Measurements from ENCODE around the gene TSSK2.
"Not testable (repeated sequence)": the region's sequence is repeated elsewhere in the genome, so short reads cannot be mapped to it uniquely, and the experiment has no call there.

The TSSK2 gene

GRCh38 chr22:19130959-19131684, at the start of gene TSSK2:
Gene TSSK2 (plus strand): TSS chr22:19131308. CDS start chr22:19131400, 92 bp downstream.
- DNase-seq, result no peak

GRCh38 chr22:19081351-19081750, 49.8 kb upstream of the TSSK2 start:
- no peak for DNase-seq

GRCh38 chr22:19082101-19082500, 49.0 kb upstream of the TSSK2 start:
- DNase-seq, result no peak

DNA sequence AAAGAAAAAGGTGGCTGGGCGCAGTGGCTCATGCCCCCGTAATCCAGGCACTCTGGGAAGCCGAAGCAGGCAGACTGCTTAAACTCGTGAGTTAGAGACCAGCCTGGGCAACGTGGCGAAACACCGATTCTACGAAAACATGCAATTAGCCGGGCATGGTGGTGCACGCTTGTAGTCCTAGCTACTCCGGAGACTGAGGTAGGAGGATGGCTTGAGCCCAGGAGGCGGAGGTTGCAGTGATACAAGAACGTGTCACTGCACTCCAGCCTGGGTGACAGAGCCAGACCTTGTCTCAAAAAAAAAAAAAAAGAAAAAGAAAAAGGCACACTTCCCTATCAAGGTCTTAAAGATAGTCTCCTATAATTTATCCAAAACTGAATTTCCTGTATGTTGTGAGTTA, 48.3 kb upstream of the TSSK2 start:
- DNase-seq, result no peak

DNA sequence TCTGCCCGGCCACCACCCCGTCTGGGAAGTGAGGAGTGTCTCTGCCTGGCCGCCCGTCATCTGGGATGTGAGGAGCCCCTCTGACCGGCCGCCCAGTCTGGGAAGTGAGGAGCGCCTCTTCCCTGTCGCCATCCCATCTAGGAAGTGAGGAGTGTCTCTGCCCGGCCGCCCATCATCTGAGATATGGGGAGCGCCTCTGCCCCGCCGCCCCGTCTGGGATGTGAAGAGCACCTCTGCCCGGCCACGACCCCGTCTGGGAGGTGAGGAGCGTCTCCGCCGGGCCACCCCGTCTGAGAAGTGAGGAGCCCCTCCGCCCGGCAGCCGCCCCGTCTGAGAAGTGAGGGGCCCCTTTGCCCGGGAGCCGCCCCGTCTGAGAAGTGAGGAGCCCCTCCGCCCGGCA, 47.0 kb upstream of the TSSK2 start:
- not testable (repeated sequence) for DNase-seq

- not testable (repeated sequence) for DNase-seq
Observed at GRCh38 chr22:19084586-19084985, 46.5 kb upstream of the TSSK2 start.

DNA sequence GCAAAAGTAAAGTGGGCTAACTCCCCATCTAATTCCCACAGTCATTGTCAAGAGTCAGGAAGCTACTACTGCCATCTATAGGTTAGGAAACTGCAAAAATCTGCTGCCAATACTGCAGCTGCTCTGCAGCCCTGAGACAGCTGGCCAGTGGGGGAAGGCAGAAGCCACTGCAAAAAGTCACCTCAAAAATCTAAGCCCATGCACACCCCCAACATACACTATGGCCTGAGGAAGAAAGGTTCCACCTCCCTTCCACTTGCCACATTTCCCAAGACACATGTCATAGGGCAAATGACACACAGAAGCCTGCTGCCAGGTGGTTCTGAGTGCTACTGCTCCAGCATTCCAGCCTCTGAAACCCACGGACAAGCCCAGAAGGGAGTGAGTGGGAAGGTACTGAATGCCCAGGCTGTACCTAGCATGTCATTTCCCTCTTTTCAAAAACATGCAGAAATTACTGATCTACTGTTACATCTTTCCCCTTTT, 45.8 kb upstream of the TSSK2 start:
- DNase-seq, result no peak

- no peak for DNase-seq
Observed at GRCh38 chr22:19086417-19086816, 44.7 kb upstream of the TSSK2 start.

DNA sequence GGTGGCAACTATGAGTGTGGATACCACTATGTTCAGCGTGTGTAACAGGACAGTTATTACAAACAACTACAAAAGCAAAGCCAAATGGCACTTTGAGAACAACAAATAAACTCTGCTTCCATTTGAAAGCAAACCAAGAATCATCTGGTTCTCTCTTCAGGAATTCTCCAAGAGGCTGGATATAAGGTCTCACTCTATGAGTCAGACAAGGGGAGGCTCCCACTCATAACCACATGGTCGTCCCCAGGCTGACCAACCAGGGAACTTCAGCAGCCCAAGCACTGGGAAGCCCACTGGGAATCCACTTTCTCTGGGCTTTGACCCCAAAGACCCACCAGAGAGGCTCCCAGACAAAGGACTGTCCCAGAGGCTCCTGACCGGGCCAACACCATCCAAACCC, 44.2 kb upstream of the TSSK2 start:
- DNase-seq, result no peak

DNA sequence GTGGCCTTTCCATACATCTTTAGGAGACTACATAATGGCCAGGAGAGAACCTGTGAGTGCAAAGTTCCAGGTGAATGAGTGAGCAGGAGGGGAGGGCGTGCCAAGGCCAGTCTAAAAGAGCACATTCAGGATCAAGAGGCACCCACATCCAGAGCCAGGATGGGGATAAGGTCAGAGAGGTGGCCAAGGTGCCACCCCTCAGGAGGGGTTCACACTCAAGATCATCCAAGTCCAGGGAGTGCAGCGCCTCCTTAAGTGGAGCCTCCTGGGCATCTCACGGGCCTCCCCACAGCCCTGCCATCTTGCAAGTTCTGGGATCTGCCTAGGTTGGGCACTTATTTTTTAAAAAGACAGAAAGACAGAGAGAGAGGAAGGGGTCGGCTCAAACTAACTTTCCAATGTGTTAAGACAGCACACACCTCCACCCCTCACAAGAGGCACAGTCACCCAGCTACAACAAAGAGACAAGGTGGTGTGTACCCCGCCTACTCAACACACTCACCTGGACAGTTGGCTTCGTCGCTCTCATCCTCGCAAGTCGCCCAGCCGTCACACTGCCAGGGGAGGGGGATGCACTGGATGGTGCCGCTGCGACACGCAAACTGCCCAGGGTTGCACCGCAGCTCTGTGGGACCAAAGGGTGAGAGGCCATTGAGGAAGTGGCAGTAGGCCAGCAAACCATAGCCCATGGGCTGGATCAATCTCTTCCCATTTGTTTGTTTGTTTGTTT, 42.1 kb upstream of the TSSK2 start:
- DNase-seq, result no peak

DNA sequence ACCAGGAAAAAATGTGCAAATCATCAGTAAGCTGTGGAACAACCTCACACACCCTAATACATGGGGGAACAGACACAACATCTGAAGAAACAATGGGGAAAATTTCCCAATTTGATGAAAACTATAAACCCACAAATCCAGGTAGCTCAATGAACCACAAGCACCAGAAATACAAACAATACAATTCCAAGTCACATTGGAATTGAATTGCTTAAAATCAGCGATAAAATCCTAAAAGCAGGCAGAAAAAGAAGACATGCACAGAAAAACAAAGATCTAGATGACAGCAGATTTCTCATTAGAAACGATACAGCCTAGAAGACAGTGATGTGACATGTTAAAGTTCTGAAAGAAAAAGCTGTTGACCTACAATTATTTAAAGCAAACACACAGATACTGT, 40.9 kb upstream of the TSSK2 start:
- DNase-seq, result no peak

- no peak for DNase-seq
Observed at GRCh38 chr22:19090586-19091127, 40.5 kb upstream of the TSSK2 start.

DNA sequence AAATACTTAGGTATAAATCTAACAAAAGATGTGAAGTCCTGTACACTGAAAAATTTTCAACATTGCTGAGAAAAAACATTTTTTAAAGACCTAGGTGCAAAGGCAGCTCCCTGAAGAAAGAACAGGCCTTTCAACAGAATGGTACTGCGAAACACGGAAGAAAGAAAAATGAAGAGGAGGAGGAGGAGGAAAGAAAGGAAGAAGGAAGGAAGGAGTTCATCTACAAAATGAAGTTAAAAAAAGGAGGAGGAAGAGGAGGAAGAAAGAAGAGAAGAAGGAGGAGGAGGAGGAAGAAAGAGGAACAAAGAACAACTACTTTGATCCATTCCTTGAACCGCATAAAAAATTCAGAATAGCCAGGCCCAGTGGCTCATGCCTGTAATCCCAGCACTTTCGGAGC, 38.4 kb upstream of the TSSK2 start:
- DNase-seq, result no peak

DNA sequence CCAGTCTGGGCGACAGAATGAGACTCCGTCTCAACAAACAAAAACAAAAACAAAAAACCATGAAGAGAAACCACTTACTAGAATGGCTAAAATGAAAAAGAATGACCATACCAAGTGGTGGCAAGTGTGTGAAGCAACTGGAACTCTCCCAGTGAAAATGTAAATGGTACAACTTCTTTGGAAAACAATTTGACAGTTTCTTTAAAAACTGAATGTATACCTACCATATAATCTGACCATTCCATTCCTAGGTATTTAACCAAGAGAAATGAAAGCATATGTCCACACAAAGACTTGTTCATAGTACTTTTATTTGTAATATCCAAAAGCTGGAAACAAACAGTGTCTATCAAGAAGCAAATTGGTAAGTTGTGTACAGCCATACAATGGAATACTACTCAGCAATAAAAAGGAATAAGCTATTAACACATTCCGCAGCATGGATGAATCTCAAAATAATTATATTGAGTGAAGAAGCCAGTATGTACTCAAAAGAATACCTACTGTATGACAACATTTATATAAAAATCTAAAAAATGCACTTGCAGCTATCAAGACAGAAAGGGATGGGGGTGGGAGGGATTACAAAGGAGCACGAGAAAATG, 36.6 kb upstream of the TSSK2 start:
- DNase-seq, result no peak

DNA sequence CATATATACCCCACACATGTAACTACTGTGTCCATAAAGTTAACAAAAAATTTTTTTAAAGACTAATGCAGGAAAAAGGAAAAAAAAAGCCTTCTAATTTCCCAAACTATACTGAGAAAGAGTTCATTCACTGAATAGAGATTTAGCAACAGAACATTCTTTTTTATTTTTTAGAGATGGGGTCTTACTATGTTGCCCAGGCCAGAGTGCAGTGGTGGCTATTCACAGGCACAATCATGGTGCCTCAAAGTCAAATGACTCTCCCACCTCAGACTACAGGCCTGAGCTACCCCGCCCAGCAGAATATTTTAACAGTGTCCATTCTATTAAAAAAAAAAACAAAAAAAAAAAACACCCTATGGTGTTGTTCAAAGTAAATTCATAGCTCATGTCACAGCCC, 34.6 kb upstream of the TSSK2 start:
- DNase-seq, result no peak

DNA sequence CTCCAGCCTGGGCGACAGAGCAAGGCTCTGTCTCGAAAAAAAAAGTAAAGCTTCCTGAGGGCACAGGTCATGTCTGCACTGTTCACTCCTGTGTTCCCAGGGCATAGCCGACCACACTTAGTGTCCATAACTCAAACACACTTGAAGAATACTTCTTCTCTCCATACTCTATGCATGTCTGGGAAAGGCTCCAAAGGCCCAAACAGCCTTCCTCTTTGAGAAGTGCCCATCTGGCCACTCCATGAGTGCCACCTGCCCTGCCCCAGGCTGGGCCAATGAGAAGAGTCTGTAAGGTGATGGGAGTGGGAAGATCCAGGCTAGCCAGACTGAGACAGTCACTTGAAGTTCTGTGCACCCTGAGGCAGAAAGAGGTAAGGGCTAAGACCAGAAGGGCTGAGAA, 33.6 kb upstream of the TSSK2 start:
- peak; percentile 16 for DNase-seq

GRCh38 chr22:19098157-19098556, 33.0 kb upstream of the TSSK2 start:
- DNase-seq, result no peak

- DNase-seq, result peak; percentile 14
Observed at GRCh38 chr22:19103880-19104821, 27.0 kb upstream of the TSSK2 start.

DNA sequence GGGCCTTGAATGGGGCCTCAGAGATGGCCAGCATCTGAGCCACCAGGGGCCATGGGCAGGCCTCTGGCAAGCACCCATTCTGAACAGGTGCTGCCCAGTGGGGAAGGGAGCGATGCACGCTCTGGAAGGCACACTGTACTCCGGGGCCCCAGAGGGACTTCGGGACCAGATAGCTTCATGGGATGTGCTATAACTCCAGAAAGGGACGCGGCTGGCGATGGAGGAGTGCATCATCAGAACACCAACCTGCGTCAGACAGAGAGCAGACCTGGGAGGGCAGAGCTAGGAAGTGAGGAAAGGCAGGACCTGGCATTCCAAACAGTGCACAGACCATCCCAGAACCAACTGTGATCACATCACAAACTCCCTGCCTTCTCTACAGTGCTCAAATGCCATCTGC, 25.7 kb upstream of the TSSK2 start:
- DNase-seq, result no peak

DNA sequence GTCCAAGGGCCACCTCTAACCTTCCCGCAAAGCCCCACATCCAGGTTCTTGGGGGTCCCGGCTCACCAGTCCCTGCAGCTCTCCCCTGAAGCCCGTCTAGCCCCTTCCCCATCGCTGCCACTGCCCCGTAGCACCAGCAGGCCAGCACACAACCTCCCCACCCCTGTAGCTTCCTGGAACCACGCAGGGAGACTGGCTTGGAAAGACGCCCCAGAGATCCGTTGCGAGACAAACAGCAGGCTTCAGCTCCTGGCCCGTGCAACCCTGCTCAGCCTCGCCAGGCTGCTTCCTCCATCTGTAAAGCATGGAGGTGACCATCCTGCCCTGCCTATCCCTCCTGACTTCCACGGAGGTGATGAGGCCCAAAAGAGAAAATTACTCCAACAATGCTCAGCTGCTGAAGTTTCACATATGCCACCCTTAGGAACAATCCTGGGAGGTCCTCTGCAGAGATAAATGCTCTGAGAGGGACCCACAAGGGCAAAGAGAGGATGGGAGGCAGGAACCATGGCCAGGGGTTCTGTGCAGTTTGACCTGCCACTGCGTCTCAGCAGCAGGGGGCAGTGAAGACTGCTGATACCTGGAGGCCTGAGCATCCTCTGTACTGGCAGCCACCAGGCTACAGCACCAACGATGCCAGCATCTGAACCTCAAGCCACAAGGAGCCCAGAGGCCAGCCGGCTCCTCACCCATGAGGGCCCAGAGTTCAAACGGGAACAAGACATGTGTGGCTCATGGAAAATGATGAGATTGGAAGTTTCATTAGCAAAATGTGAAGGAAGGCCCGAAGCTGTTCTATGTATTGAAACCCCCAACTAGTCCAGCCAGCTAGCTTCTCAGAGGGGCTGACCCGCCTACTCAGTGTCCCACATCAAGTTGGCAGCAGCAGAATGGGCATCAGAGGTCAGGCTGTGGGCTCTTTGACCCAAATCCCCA, 25.0 kb upstream of the TSSK2 start:
- DNase-seq, result no peak
